HG03571 (cell line): Measurements from ENCODE around the gene TNFRSF8.

Experiments used
- ATAC-seq: cut with Tn5 transposase; IDR thresholded peaks from one replicate; pipeline ENCODE4 v1.9.1; 2021; ENCODE audit not compliant: unreplicated experiment

The TNFRSF8 gene

DNA sequence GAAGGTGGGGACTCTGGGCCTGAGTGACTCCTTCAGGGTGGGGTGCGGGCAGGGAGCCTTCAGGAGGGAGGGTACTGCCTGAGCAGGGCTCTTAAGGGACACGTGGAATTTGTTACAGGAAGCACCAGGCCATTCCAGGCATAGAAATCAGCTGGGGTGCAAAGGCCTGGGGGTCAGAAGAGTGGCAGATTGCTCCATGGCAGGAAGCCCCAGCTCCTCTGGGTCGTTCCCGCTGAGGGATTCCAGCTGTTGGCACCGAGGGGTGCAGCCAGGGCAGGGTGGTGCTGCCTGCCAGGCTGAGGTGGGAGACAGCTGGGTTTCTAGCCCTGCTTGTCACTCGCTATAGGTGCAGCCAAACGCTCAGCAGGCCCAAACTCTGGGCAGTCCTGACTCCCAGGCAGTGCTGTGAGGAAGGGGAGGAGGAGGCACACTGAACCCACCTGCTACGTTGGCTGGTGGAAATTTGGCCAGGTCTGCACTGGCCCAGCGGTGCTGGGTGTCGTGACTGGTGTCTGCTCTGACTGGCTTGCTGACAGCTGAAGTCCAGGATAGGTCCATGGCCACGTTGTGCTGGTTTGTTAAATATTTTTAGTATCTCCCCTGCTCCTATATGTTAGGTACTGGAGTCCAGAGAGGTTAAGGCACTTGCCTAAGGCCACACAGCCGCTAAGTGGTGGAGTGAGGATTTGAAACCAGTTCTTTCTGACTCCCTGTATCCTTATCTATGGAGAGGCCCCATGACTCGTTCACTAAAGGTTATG, 123.0 kb downstream of the TNFRSF8 start:
- ATAC-seq: no peak

DNA sequence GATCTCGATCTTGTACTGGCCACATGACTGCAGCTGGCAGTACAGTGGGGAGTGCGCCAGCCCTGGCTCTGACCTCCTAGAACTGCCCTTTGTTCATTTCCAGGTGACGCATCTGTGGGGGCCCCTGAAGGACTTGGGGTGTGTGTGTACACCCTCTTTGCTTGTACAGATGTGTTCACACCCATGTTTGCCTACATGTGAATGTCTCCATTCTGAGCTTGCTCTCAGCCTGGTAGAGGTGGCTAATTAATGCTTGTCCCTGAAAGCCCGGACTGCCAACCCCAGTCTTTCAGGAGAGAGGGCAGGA, 123.5 kb downstream of the TNFRSF8 start:
- no peak for ATAC-seq

DNA sequence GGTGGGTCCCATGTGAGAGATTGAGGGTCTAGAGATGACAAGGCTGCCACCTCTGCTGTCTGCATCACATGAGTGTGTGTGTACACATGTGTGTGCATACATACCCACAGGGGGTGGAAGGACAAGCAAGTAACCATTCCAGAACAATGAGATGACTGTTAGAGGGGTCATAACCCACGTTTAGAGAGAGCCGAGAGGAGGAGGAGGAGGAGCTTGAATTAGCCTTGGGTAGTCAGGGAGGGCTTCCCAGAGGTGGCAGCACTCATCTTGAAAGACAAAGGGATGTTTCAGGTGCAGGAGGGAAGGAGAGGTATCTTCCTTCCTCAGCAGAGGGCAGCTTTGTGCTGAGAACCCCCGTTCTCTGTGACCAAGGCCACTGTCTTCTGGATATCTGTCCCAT, 125.0 kb downstream of the TNFRSF8 start:
- no peak for ATAC-seq

DNA sequence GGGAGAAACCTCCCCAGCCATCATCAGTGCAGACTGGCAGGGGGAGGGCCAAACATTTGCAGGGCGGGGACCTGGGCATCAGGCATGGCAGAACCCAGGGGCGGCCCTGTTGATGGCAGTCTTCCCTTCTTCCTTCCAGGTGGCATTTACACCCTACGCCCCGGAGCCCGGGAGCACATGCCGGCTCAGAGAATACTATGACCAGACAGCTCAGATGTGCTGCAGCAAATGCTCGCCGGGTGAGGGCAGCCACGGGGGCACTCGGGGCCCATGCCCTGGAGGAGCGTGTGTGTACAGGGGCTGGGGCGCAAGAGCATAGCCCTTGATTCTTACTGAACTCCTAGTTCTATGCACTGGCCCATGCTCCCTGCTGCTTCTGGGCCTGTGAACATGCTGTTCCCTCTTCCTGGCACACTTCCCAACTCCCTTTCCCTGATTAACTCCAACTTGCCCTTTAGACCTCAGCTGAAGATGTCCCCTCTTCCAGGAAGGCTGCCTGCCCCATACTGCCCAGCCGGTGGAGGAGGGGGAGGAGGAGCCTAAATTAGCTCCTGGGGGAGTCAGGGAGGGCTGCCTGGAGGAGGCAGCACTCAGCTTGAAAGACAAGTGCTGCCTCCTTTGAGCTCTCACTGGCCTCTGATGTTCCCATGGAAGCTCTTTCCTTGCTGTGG, 125.7 kb downstream of the TNFRSF8 start:
- ATAC-seq: no peak

DNA sequence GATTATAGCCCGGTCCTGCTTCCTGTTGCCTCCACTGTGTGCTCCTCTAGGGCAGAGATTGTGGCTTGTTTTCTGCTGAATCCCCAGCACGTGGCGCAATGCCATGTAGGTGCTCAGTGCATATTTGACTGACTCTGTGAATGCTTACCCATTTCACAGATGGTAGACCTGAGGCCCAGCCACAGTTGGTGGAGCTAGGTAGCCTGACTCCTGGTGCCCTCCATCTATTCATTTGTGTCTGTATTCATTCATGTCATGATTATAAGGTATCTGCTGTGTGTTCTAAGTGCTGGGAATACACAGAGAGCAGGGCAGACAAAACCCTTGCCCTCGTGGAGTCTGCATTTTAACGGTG, 126.2 kb downstream of the TNFRSF8 start:
- no peak for ATAC-seq

DNA sequence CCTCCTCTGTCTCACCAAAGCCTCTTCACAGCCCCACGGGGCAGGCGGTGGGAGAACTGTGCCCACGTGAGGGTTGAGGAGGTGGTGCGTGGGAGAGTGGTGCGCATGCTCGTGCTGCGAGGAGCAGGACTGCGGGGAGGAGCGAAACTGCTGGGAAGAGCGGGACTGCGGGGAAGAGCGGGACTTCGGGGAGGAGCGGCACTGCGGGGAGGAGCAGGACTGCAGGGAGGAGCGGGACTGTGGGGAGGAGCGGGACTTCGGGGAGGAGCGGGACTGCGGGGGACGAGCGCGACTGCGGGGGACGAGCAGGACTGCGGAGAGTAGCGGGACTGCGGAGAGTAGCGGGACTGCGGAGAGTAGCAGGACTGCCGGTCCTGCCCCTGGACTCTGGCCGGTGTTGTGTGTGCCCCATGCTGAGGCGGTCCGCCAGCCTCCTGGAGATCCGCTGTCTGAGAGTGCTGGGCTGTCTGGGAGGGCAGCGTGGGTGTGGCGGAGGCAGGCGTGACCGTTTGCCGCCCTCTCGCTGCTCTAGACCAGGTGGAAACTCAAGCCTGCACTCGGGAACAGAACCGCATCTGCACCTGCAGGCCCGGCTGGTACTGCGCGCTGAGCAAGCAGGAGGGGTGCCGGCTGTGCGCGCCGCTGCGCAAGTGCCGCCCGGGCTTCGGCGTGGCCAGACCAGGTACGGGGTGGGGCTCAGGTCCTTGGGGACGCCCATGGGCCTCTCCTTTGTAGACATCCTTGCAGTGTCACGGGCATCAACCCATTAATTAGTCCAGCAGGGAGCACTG, 128.3 kb downstream of the TNFRSF8 start:
- no peak for ATAC-seq
